Esophagus squamous epithelium (tissue), 4 donors: ENCODE measurements around the gene LDB2.

Experiments used
- POLR2A ChIP-seq, 4 donors: fragments of 450-650 bp; IDR thresholded peaks; one replicate each; pipeline ENCODE4 v1.6.1; 2017; ENCODE audit warnings: antibody characterized with exemption in 4 of 4, mild to moderate bottlenecking in 4 of 4, moderate library complexity in 3 of 4
- TF ChIP-seq, protein P1 (sequence below), 6 experiments: fragments of 450-650 bp in 4 of 6; fragments of 200-600 bp in 2 of 6; sonication (generic) in 2 of 6; IDR thresholded peaks; one replicate each; pipeline ENCODE4 v1.5.1; 2016 to 2019; ENCODE audit warnings: antibody characterized with exemption in 6 of 6, mild to moderate bottlenecking in 4 of 6, moderate library complexity in 4 of 6

DNA sequence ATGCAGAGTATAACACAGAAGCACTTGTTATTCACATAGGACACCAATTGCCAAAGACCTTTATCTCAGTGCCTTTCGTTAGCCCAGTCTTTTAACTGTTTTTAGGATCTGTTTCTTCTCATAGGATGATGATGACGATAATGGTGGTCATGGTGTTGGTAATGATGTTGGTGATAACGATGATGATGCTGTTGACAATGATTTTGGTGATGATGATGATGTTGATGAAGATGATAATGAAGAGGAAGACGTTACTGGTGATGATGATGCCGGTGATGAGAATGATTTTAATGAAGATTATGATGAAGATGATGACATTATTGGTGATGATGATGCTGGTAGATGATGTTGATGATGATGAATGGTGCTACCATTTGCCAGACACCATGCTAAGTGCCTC lies 29.8 kb downstream of the LDB2 start:
- TF ChIP-seq, protein P1, sequence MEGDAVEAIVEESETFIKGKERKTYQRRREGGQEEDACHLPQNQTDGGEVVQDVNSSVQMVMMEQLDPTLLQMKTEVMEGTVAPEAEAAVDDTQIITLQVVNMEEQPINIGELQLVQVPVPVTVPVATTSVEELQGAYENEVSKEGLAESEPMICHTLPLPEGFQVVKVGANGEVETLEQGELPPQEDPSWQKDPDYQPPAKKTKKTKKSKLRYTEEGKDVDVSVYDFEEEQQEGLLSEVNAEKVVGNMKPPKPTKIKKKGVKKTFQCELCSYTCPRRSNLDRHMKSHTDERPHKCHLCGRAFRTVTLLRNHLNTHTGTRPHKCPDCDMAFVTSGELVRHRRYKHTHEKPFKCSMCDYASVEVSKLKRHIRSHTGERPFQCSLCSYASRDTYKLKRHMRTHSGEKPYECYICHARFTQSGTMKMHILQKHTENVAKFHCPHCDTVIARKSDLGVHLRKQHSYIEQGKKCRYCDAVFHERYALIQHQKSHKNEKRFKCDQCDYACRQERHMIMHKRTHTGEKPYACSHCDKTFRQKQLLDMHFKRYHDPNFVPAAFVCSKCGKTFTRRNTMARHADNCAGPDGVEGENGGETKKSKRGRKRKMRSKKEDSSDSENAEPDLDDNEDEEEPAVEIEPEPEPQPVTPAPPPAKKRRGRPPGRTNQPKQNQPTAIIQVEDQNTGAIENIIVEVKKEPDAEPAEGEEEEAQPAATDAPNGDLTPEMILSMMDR (IDR thresholded peaks at IDR 0.05): no peak
- no peak for TF ChIP-seq POLR2A (IDR thresholded peaks at IDR 0.05)
